GM19025 (cell line): Measurements from ENCODE around the gene TMEM167B.

Experiments used
- ATAC-seq: cut with Tn5 transposase; IDR thresholded peaks from one replicate; pipeline ENCODE4 v1.9.1; 2021; ENCODE audit warnings: mild to moderate bottlenecking, low read depth, moderate library complexity; ENCODE audit not compliant: unreplicated experiment

The TMEM167B gene

GRCh38 chr1:109080441-109081082 is 10.0 kb upstream of the TMEM167B start:
- ATAC-seq: no peak

- ATAC-seq: no peak
These were observed 7.1 kb upstream of the TMEM167B start for GRCh38 chr1:109083501-109083900.

- ATAC-seq: no peak
These were observed 6.6 kb upstream of the TMEM167B start for GRCh38 chr1:109083923-109084322.

- ATAC-seq: no peak
These were observed 5.7 kb upstream of the TMEM167B start for GRCh38 chr1:109084563-109085517.

- no peak for ATAC-seq
These were observed 1.1 kb upstream of the TMEM167B start for GRCh38 chr1:109089242-109090015.

- peak; percentile 40 for ATAC-seq
These were observed 694 bp downstream of the TMEM167B start for GRCh38 chr1:109091078-109091838.

- ATAC-seq: no peak
These were observed 1.3 kb downstream of the TMEM167B start for GRCh38 chr1:109091839-109092193.

- no peak for ATAC-seq
These were observed 3.8 kb downstream of the TMEM167B start for GRCh38 chr1:109094377-109094803.

- ATAC-seq: no peak
These were observed 4.3 kb downstream of the TMEM167B start for GRCh38 chr1:109094871-109095270.

GRCh38 chr1:109095631-109096030 is 5.1 kb downstream of the TMEM167B start:
- ATAC-seq: no peak

- no peak for ATAC-seq
These were observed 5.6 kb downstream of the TMEM167B start for GRCh38 chr1:109096120-109096519.

GRCh38 chr1:109099938-109100773 is 9.6 kb downstream of the TMEM167B start:
- ATAC-seq: peak; percentile 79

- no peak for ATAC-seq
These were observed 14.0 kb downstream of the TMEM167B start for GRCh38 chr1:109104364-109105151.

- ATAC-seq: no peak
These were observed 15.3 kb downstream of the TMEM167B start for GRCh38 chr1:109105881-109106280.

- ATAC-seq: no peak
These were observed 17.2 kb downstream of the TMEM167B start for GRCh38 chr1:109107785-109108184.

GRCh38 chr1:109109906-109110305 is 19.3 kb downstream of the TMEM167B start:
- no peak for ATAC-seq

- no peak for ATAC-seq
These were observed 21.0 kb downstream of the TMEM167B start for GRCh38 chr1:109111386-109112055.

GRCh38 chr1:109112056-109112651 is 21.6 kb downstream of the TMEM167B start:
- no peak for ATAC-seq
